ENCODE data around the gene PADI6.

DNA sequence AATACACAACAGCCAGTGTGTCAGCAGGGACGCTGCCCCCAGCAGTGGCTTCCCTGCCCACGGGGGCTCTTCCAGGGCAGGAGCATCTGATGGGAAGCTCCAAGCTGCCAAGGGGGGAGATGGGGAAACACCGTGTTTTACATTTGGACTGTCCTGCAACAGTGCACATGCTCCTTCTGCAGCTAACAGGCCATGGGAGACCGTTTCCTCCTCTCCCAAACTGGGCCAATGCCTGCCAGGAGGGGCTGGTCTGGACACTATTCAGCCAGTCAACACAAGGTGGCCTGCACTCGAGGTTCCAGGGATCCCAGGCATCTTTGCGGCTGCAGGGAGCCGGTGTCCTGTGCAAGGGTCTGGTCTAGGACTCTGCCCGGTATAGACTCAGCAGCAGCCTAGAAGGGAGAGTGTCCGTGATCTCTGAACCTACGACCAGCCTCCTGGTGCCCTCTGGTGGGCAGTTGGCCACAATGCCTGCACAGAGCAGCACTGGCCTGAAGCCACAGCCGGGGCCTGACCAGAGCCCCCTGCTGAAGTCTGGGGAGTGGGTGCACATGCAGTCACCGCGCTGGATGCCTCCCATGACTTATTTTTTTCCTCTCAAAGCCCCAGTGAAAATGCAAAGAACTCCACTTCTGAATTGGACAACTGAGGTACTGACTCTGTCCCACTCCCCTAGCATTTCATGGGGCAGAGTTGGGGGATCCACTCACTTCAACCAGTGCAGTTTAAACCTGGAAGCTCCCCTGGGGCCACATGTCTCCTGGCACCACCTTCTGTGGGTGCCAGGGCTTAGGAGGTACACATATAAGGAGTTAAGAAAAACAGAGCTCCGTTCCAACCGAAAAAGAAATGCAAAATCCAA is 34.1 kb downstream of the PADI6 start:
- TF ChIP-seq, protein P1, sequence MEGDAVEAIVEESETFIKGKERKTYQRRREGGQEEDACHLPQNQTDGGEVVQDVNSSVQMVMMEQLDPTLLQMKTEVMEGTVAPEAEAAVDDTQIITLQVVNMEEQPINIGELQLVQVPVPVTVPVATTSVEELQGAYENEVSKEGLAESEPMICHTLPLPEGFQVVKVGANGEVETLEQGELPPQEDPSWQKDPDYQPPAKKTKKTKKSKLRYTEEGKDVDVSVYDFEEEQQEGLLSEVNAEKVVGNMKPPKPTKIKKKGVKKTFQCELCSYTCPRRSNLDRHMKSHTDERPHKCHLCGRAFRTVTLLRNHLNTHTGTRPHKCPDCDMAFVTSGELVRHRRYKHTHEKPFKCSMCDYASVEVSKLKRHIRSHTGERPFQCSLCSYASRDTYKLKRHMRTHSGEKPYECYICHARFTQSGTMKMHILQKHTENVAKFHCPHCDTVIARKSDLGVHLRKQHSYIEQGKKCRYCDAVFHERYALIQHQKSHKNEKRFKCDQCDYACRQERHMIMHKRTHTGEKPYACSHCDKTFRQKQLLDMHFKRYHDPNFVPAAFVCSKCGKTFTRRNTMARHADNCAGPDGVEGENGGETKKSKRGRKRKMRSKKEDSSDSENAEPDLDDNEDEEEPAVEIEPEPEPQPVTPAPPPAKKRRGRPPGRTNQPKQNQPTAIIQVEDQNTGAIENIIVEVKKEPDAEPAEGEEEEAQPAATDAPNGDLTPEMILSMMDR (IDR thresholded peaks at IDR 0.05; ENCODE audit: low read depth, low read length) = peak; percentile 82
- no peak for TF ChIP-seq POLR2A (IDR thresholded peaks at IDR 0.05; ENCODE audit: extremely low read depth, insufficient read length)

Measured in NB4 (cell line).